AG04450 (cell line): ENCODE data around the gene CRIM1. TPM values are rescaled to one million over a fixed set of nuclear protein-coding genes. Genes with fewer than 3 reads are reported as not detected.

Experiments
- CTCF ChIA-PET: fragments of 300-600, 350-600 bp; formaldehyde crosslinking; extraction: SDS; loops from one replicate; lab custom pipeline; 2022; ENCODE audit warnings: antibody characterized with exemption, inconsistent platforms; lab: Charles Lee
- POLR2A ChIA-PET: fragments of 350-600 bp; formaldehyde crosslinking; extraction: SDS; loops from one replicate; lab custom pipeline; 2021; ENCODE audit warnings: antibody characterized with exemption, inconsistent platforms; lab: Yijun Ruan, JAX
- DNase-seq: peaks from one replicate; pipeline ENCODE4 v3.0.0-alpha.2; 2011; ENCODE audit warnings: low read depth, low spot score
- H3K27ac ChIP-seq: one replicate; pipeline ENCODE4 v1.5.1; 2012; ENCODE audit warnings: low read depth, low read length, control low read depth
- H3K27me3 ChIP-seq: one replicate; pipeline ENCODE4 v1.6.0; 2012; ENCODE audit warnings: low read length; ENCODE audit not compliant: control insufficient read depth, insufficient read depth
- H3K4me3 ChIP-seq: 2 replicates; pipeline ENCODE4 v1.5.1; 2011; ENCODE audit warnings: mild to moderate bottlenecking, low read depth, low read length, control low read depth
- H3K9me3 ChIP-seq: 2 replicates; pipeline ENCODE4 v1.5.1; 2012; ENCODE audit warnings: low read length; ENCODE audit not compliant: control insufficient read depth, insufficient read depth
- polyA plus RNA-seq: library from polyadenylated mRNA; depleted of rRNA; stranded (reverse); fragments of >200 nt; gene quantifications from 2 replicates; pipeline ENCODE4 v1.2.3, GENCODE V29; 2011
- TF ChIP-seq, protein P1 (sequence below): IDR thresholded peaks from 2 replicates; pipeline ENCODE4 v1.5.1; 2011; ENCODE audit warnings: low read depth, low read length, control low read depth, inconsistent platforms

CRIM1 gene
- polyA plus RNA-seq, 1 experiment = 142 TPM

DNA sequence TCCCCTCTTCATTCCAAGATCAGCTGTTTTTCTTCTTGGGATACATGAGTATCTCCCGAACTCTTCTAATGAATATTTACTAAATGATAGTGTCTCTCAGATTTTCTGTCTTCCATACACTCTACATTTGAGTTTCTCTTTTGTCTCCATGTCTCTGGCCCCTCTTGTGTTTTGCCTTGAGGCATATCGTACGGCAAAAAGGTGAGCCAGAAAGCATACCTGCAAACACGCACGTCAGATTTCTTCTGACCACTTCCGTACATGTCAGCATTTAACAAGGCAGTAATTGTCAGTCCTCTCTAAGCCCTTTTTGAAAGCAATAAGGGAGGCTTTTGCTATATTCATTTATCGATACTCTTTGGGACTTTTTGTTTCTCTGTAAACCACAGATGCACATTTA, 160.0 kb downstream of the CRIM1 start:
- CTCF ChIA-PET = interaction anchor here (0.7 to 2.0 kb wide), 3 partner anchors 9 to 148 kb away, joined by 3 to 6 read pairs (median 4); no protein-coding TSS in a partner anchor

DNA sequence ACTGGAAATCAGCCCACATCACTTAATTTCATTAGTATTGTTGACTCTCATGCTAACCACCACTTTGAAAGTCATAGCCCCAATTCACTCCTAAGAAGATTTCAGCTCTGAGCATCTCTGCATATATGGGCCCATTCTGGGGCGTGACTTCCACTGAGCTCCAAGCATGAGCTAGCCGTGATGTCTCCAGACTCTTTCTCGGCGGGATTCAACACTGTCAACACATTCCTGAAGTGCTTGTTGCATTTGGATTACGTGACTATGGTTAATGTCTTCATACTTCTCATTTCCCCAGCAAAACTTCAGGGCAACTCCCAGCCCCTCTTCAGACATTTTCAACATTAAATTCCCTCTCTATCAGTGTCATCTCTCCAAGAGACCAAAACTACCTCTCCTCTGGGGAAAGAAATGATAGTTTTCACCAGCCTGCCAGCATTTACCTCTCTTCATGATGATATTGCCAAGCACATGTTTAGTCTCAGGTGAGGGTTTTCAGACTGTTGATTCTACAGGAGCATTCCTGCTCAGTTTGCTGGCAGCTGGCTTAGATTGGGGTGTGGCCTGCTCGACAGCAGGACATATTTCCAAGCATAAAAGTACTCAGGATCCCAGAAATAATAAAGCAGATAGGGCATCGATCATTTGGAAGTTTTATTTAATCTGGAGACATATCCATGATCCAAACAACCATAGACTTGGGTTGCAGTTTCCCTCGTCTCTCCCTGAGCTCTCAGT, 160.7 kb downstream of the CRIM1 start:
- peak overlapping the region; percentile 34 for H3K27ac ChIP-seq
- H3K4me3 ChIP-seq = no peak overlapping the region
- CTCF ChIA-PET = interaction anchor here (1.2 to 2.0 kb wide), 3 partner anchors 9 to 148 kb away, joined by 4 to 6 read pairs (median 4); no protein-coding TSS in a partner anchor
- H3K27me3 ChIP-seq = no peaks in the 10 kb centered on the region
- POLR2A ChIA-PET = no interaction called here
- TF ChIP-seq, protein P1, sequence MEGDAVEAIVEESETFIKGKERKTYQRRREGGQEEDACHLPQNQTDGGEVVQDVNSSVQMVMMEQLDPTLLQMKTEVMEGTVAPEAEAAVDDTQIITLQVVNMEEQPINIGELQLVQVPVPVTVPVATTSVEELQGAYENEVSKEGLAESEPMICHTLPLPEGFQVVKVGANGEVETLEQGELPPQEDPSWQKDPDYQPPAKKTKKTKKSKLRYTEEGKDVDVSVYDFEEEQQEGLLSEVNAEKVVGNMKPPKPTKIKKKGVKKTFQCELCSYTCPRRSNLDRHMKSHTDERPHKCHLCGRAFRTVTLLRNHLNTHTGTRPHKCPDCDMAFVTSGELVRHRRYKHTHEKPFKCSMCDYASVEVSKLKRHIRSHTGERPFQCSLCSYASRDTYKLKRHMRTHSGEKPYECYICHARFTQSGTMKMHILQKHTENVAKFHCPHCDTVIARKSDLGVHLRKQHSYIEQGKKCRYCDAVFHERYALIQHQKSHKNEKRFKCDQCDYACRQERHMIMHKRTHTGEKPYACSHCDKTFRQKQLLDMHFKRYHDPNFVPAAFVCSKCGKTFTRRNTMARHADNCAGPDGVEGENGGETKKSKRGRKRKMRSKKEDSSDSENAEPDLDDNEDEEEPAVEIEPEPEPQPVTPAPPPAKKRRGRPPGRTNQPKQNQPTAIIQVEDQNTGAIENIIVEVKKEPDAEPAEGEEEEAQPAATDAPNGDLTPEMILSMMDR = no peak
- DNase-seq = no peak
- H3K9me3 ChIP-seq = no peaks in the 10 kb centered on the region

More for the DNA sequence above, 160.0 kb downstream of the CRIM1 start:
- no peak overlapping the region for H3K27ac ChIP-seq
- no peak for DNase-seq
- TF ChIP-seq, protein P1 = no peak
- H3K27me3 ChIP-seq = no peaks in the 10 kb centered on the region
- no peak overlapping the region for H3K4me3 ChIP-seq
- no peaks in the 10 kb centered on the region for H3K9me3 ChIP-seq
- POLR2A ChIA-PET = no interaction called here

DNA sequence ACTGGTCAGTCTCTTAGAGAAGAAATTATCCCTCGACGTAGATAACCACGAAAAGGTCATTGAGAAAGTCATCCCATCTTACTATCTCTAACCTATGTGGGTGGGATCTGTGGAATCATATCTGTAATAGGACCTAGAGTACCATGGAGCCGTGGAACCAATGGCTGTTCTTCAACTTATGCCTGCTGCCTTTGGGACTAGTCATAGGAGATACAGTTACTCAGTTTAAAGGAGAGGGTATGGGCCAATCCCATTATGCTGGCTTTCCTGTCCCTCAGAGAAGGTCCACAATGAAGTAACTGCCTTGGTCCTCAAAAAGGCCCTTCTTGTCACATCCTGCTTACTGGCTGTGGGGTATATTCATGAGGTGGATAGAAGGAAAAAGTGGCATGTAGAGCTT, 164.9 kb downstream of the CRIM1 start:
- ChIA-PET CTCF (interaction anchor here (1.3 kb wide), 1 partner anchor 144 kb away, joined by 3 read pairs; no protein-coding TSS in a partner anchor), POLR2A (no interaction called here)
- DNase-seq = no peak
- no peaks in the 10 kb centered on the region for H3K9me3 ChIP-seq
- H3K27me3 ChIP-seq = no peaks in the 10 kb centered on the region
- no peak overlapping the region for H3K27ac ChIP-seq
- TF ChIP-seq, protein P1 = no peak
- no peak overlapping the region for H3K4me3 ChIP-seq

DNA sequence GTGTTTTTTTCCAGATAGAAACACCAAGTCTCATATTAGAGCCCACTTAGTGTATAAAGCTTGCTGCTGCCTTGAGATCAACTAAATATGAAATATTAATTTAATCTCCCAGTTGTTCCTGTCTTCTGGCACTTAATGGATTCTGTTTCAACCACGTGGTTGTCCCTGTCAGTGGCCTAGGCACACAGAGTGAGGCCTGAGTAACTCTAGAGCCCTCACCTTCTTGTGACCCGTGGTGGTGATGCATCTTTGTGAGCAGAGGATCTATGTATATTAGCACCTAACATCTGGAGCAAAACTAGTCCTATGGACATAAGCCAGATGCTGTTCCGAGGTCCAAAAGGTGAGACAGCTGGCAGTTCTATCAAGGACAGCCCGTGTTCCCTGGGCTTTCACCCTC, 167.6 kb downstream of the CRIM1 start:
- DNase-seq = no peak
- H3K27me3 ChIP-seq = no peaks in the 10 kb centered on the region
- ChIA-PET CTCF (interaction anchor here (1.1 to 1.9 kb wide), 3 partner anchors 141 to 256 kb away, joined by 3 to 8 read pairs (median 4); no protein-coding TSS in a partner anchor), POLR2A (no interaction called here)
- no peaks in the 10 kb centered on the region for H3K9me3 ChIP-seq
- no peak overlapping the region for H3K27ac ChIP-seq
- TF ChIP-seq, protein P1 = no peak
- no peak overlapping the region for H3K4me3 ChIP-seq

DNA sequence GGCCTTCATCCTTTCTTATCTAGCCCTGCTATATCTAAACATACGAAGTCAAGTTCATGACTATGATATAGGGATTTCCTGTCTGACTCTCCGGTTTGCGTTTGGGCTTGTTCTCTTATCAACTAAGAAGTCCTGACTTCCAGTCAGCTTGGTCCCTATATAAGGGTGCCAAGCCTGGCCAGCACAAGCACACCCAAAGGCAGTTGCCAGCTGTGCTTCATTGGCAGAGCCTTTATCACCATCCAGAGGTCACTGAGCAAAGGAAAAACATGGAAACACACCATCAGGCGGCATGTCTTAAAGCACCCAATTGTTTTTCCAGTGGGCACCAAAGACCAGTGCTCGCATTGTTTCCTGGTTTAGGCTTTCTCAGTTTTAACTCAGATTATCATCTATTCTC, 169.7 kb downstream of the CRIM1 start:
- TF ChIP-seq, protein P1 = no peak
- no peak overlapping the region for H3K27ac ChIP-seq
- CTCF ChIA-PET = interaction anchor here (1.9 kb wide), 1 partner anchor 139 kb away, joined by 8 read pairs; no protein-coding TSS in a partner anchor
- H3K27me3 ChIP-seq = no peaks in the 10 kb centered on the region
- no peaks in the 10 kb centered on the region for H3K9me3 ChIP-seq
- H3K4me3 ChIP-seq = no peak overlapping the region
- DNase-seq = no peak
- POLR2A ChIA-PET = no interaction called here
